GM12891 (cell line): ENCODE measurements around the gene BRIP1.

Source experiments
- DNase-seq: peaks from one replicate; pipeline ENCODE4 v3.0.0; 2011; ENCODE audit warnings: low spot score; ENCODE audit not compliant: insufficient read length
- FAIRE-seq: peaks from 2 replicates; lab custom pipeline; 2011; peaks lifted over from hg19 to GRCh38; lab: Jason Lieb, UNC
- PAX5 ChIP-seq: IDR thresholded peaks from 2 replicates; pipeline ENCODE4 v1.6.1; 2011; ENCODE audit warnings: low read length, moderate library complexity, mild to moderate bottlenecking; ENCODE audit not compliant: insufficient read depth, severe bottlenecking
- POLR2A ChIP-seq: IDR thresholded peaks from 2 replicates; pipeline ENCODE4 v1.6.1; 2011; ENCODE audit warnings: low read depth, low read length, control low read depth
- POLR2AphosphoS5 ChIP-seq: IDR thresholded peaks from 2 replicates; pipeline ENCODE4 v1.6.1; 2011; ENCODE audit warnings: low read depth, low read length, control low read depth
- POU2F2 ChIP-seq: IDR thresholded peaks from 2 replicates; pipeline ENCODE4 v1.6.1; 2011; ENCODE audit warnings: low read depth, mild to moderate bottlenecking, control low read depth, low read length, moderate library complexity
- SPI1 ChIP-seq: IDR thresholded peaks from 2 replicates; pipeline ENCODE4 v1.6.1; 2011; ENCODE audit warnings: low read depth, low read length, control low read depth
- TAF1 ChIP-seq: IDR thresholded peaks from 2 replicates; pipeline ENCODE4 v1.6.1; 2011; ENCODE audit warnings: low read depth, low read length, control low read depth

The BRIP1 gene

DNA sequence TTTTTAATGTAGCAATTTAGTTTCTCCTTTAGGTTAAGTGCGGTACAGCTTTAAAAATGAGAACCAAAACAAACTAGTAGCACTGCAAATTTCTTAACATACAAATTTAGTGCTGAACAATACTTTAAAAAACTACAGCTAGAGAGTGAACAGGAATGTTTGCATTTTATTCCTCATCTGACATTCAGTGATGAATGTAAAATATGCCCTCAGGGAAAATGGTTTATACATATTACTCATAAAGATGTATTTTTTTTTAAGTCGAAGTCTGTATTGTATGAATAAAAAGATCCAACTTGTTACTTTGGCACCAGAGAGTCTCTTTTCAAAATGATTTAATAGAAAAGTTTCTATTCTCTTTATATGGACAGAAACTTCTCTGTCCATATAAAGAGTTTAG is 96.8 kb downstream of the BRIP1 start:
- FAIRE-seq (no peak), DNase-seq (no peak)
- TF ChIP-seq PAX5: no peak
- TF ChIP-seq POU2F2: no peak
- no peak for TF ChIP-seq SPI1
- TF ChIP-seq POLR2AphosphoS5: no peak
- TF ChIP-seq TAF1: no peak
- no peak for TF ChIP-seq POLR2A

DNA sequence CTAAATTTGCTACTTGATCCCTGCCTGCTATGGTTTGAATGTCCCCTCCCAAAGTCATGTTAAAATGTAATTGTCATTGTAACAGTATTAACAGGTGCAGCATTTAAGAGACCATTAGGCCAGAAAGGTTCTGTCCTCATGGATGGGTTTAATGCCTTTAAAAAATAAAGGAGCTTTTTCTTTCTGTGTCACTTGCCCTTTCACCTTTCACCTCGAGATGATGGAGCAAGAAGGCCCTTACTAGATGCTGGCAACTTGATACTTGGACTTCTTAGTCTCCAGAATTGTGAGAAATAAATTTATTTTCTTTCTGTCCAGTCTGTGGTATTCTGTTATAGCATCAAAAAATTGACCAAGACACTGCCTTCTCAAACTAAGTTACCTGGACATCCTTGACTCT is 98.5 kb downstream of the BRIP1 start:
- DNase-seq (no peak), FAIRE-seq (no peak)
- TF ChIP-seq PAX5 (no peak), POU2F2 (no peak), POLR2AphosphoS5 (no peak), SPI1 (no peak), TAF1 (no peak), POLR2A (no peak)

DNA sequence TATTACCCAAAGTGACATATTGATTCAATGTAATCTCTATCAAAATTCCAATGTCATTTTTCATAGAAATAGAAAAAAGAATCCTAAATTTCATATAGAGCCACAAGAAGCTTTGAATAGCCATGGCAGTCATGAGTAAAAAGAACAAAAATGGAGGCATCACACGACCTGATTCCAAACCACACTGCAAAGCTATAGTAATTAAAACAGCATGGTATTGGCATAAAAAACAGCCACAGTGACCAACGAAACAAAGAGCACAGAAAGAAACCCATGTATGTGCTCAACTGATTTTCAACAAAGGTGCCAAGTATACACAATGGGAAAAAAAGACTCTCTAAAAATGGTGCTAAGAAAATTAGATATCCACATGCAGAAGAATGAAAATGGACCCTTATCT is 101.5 kb downstream of the BRIP1 start:
- no peak for DNase-seq
- TF ChIP-seq PAX5 (no peak), TAF1 (no peak), SPI1 (no peak), POU2F2 (no peak), POLR2A (no peak)
- FAIRE-seq: no peak

DNA sequence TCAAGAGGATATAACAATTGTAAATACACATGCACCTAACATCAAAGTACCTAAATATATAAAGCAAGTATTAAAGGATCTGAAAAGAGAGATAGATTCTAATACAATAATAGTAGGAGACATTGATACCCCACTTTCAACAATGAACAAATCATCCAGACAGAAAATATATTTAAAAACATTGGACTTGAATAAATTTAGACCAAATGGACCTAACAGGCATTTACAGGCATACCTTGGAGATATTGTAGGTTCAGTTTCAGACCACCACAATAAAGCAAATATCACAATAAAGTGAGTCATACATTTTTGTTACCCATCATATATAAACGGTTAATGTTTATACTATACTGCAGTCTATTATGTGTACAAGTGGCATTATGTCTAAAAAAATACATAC is 104.0 kb downstream of the BRIP1 start:
- TF ChIP-seq POLR2AphosphoS5 (no peak), PAX5 (no peak), TAF1 (no peak), POU2F2 (no peak), SPI1 (no peak), POLR2A (no peak)
- FAIRE-seq (no peak), DNase-seq (no peak)

DNA sequence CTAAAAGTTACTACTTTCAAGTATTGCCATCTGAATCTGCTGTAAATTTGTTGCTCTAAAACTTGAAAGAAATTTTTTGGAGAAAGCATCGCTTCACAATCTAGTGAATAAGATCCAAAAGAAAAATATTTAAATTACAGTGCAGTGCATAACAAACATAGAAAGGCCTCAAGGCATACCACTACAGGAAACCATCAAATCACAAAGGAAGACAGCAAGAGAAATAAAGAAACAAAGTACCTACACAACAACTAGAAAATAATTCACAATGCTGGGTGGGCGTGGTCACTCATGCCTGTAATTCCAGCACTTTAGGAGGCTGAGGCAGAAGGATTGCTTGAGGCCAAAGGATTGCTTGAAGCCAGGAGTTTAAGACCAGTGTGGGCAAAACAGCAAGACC is 104.9 kb downstream of the BRIP1 start:
- FAIRE-seq (no peak), DNase-seq (no peak)
- no peak for TF ChIP-seq PAX5
- TF ChIP-seq POU2F2: no peak
- TF ChIP-seq POLR2AphosphoS5: no peak

DNA sequence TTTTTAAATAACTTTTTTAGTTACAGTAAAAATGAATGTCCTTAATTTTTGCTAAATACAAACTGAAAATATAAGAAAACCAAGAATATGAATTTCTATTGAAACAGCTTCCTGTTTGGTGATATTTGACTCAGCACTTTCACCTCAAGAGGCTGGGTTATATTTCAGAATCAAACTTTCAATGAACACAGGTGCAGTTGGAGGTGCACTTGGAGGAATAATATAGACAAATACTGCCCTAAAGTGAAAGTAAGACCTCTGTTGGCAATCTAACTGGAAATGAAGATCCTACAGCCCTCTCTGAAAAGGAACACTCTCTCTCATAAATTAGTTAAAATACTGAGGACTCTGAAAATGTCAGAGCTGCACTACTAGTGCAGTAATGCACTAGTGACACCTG is 106.2 kb downstream of the BRIP1 start:
- DNase-seq (no peak), FAIRE-seq (peak; percentile 59)
- TF ChIP-seq POLR2A (no peak), PAX5 (no peak), POU2F2 (no peak), TAF1 (no peak), POLR2AphosphoS5 (no peak), SPI1 (no peak)

DNA sequence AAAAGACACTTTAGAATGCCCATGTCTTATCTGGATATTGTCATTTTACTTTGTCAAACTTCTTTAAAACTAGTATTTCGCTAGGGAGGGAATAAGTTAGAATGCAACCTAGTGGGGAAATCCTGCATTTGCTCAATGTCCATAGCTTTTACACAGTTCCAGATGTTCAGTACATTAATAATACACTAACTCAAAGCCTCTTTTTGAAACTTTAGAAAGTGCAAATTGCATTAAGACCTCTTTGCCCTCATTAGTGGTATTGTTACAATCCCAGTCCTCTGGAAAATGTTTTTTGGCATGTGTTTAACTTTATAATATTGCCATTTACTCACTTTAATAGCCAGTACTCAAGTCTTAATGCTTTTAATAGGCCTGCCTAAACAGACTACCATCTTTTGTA is 106.8 kb downstream of the BRIP1 start:
- no peak for TF ChIP-seq PAX5
- no peak for TF ChIP-seq TAF1
- no peak for TF ChIP-seq POLR2AphosphoS5
- FAIRE-seq (no peak), DNase-seq (no peak)

DNA sequence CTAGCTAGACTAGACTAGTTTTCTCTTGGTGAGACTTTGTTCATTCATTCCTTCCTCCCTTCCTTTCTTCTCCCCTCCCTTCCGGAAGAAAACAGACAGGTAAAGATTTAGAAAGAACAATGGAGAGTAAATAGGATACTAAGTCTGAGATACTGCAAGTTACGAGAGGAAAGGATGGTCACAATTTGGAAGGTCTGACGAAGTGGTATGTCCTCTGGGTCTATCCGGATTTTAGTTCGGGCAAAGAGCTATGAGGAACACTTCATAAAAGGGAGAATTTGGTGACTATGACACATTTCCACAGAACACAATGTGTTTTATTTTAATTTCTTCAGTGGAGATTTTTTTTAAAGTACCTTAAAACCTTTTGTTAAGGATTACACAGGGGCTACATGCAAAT is 107.7 kb downstream of the BRIP1 start:
- DNase-seq (no peak), FAIRE-seq (no peak)
- TF ChIP-seq TAF1: no peak
- TF ChIP-seq POU2F2: no peak
- no peak for TF ChIP-seq POLR2AphosphoS5
- TF ChIP-seq PAX5: no peak
- no peak for TF ChIP-seq POLR2A
- no peak for TF ChIP-seq SPI1

DNA sequence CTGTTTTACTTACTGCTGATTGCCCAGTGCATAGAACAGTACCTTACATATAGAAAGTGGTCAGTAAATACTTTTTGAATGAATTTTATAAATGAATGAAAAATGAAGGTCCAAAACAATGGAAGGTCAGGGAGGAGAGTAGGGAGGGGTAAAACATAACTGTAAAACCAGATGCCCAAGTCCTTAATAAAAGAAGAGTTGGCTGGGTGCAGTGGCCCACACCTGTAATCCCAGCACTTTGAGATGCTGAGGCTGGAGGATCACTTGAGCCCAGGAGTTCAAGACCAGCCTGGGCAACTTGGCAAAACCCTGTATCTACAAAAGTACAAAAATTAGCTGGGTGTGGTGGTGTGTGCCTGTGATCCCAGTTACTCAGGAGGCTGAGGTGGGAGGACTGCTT is 108.2 kb downstream of the BRIP1 start:
- FAIRE-seq: no peak
- DNase-seq: no peak

DNA sequence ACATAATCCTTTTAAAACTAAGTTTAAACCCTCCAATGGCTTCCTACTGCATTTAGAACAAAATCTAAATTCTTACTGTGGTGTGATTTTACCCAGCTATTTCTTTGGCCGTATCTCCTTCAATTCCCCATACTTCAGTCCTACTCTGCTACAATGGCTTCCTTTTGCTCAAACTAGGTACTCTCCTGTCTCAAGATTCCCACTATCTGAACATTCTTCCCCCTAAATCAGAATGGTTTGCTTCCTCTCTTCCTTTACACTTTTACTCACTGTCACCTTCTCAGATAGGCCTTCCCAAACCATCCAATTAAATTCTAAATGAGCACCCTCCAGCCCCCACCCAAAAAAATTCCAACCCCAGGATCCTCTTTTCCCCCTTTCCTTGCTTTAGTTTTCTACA is 109.2 kb downstream of the BRIP1 start:
- TF ChIP-seq POLR2AphosphoS5 (no peak), PAX5 (no peak), POU2F2 (no peak), POLR2A (no peak), SPI1 (no peak), TAF1 (no peak)
- DNase-seq (no peak), FAIRE-seq (no peak)

More for the DNA sequence above, 108.2 kb downstream of the BRIP1 start:
- TF ChIP-seq SPI1 (no peak), POLR2A (no peak), PAX5 (no peak), POU2F2 (no peak), TAF1 (no peak), POLR2AphosphoS5 (no peak)

DNA sequence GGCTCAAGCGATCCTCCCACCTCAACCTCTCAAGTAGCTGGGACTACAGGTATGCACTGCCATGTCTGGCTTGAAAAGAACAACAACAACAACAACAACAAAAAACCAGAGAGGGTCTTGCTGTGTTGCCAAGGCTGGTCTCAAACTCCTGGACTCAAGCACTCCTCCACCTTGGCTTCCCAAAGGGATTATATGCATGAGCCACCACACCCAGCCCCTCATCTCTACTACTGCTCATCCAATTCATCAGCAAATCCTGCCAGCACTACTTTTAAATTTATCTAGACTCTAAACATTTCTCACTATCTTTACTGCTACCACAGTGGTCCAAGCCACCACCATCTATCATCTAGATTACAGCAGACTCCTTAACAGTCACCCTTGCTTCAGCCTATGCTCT is 109.6 kb downstream of the BRIP1 start:
- TF ChIP-seq TAF1: no peak
- TF ChIP-seq SPI1: no peak
- TF ChIP-seq PAX5: no peak
- no peak for TF ChIP-seq POLR2AphosphoS5
- no peak for TF ChIP-seq POU2F2
- no peak for TF ChIP-seq POLR2A
- no peak for DNase-seq
- no peak for FAIRE-seq

DNA sequence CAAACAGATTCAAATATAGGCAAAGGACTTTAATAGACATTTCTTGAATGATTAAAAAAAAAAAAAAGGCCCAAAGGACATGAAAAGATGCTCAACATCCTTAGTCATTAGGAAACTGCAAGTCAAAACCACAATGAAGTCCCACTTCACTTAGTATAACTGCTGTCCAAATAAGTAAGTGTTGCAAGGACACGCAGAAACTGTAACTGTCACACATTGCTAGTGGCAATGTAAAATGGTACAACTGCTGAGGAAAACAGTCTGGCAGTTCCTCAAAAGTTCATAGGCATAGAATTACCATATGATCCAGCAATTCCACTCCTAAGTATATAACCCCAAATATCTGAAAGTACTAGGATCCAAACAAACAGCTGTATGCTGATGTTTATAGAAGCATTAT is 112.7 kb downstream of the BRIP1 start:
- no peak for DNase-seq
- peak; percentile 89 for FAIRE-seq
- peak; percentile 87 for TF ChIP-seq SPI1
- TF ChIP-seq PAX5: no peak
